ENCODE measurements around the gene TEX44.
"Not testable (repeated sequence)": the region's sequence is repeated elsewhere in the genome, so short reads cannot be mapped to it uniquely, and the experiment has no call there.

Gene TEX44

DNA sequence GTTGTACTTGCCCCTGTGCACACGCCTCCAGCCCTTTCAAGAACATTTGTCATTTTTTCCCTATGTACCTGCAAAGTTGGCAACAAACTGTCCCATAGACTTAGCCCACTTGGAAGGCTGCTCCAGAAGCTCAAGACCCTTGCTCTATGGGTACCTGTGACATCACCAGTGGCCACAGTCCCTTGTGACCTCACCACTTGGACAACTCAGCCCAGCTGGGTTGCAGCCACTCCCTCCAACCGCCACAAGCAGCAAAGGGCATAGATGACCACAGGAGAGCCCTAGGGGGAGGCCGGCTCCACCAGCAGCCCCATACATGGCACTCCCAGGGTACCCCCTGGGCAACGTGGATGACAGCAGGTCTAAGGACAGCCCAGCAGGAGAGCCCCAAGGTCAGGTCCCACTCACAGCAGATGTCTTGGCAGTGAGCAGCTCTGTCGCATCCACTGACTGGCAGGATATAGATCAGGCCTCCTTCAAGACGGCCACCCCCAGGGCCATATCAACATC is at the start of gene TEX44:
Gene TEX44 (plus strand): TSS at position 229 of the 510 bp plus-strand sequence. CDS start 88 bp downstream, at position 317.
- no peak for FAIRE-seq

DNA sequence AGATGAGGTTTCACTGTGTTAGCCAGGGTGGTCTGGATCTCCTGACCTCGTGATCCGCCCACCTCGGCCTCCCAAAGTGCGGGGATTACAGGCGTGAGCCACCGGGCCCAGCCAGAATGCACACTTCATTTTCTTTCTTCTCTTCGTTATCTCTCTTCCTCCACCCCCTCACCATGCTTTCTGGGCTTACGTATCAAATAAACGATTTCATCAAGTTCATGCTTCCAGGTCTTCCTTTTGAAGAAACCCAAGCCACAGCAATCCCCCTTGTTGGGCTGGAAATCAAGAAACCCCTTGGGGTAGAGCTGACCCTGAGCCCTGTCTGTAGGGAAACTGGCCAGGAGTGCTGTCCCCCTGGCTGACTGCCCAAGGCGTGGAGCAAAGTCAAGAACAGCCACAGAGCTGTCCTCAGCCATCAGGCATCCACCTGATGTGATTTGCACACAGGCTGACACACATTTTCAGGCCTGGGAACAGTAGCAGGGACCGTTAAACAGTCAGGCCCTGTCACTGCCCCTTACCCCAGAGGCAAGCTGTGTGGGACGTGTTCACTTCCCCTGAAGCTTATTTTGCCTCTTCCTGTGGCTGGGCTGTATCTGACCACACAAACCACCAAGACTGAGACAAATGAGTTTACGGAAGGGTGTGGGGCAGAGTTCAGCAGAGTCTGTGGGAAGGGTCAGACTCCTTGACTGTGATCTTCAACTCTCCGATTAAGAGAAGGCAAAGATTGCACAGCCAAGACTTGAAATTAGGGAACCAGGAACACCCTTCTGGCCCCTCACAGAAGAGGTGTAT is 47.4 kb upstream of the TEX44 start:
- FAIRE-seq: no peak

- no peak for FAIRE-seq
Measured at GRCh38 chr2:231546014-231546715, 46.5 kb upstream of the TEX44 start.

GRCh38 chr2:231547315-231548110 is 45.2 kb upstream of the TEX44 start:
- no peak for FAIRE-seq

DNA sequence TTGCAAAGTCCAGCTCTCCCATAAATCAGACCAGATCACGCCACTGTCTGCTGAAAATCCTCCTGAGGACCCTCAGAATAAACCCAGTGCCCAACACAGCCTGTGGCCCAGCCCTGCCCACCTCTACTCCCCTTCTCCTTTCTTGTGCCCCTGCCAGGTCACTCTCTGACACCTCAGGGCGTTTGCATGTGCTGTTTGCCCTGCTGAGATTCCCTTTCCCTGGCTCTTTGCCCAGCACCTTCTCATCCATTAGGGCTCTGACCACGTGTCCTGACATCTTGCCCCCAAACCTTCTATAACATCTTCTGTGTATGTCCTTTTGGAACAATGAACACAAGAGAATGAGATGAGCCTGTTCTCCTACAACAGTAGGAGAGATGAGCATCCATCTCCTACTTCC is 43.9 kb upstream of the TEX44 start:
- no peak for FAIRE-seq

- no peak for FAIRE-seq
Measured at GRCh38 chr2:231549446-231550239, 43.0 kb upstream of the TEX44 start.

DNA sequence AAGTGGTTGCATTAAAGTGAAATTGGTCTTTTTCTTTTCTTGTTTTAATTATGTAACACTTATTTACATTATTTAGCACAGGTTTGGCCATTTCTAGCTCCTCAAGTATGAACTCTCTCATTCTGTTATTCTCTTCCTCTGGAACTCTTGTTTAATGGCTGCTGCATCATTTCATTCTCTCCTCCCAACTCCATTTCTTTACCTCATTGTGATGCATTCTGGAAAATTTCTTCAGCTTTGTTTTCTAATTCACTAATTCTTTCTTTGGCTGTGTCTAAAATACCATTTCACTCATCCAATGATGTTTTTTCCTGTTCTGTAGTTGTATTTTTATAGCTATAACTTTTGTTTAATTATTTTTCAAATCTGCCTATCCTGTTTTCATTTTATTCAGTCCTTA is 39.9 kb upstream of the TEX44 start:
- no peak for FAIRE-seq

GRCh38 chr2:231554327-231554726 is 38.3 kb upstream of the TEX44 start:
- no peak for FAIRE-seq

DNA sequence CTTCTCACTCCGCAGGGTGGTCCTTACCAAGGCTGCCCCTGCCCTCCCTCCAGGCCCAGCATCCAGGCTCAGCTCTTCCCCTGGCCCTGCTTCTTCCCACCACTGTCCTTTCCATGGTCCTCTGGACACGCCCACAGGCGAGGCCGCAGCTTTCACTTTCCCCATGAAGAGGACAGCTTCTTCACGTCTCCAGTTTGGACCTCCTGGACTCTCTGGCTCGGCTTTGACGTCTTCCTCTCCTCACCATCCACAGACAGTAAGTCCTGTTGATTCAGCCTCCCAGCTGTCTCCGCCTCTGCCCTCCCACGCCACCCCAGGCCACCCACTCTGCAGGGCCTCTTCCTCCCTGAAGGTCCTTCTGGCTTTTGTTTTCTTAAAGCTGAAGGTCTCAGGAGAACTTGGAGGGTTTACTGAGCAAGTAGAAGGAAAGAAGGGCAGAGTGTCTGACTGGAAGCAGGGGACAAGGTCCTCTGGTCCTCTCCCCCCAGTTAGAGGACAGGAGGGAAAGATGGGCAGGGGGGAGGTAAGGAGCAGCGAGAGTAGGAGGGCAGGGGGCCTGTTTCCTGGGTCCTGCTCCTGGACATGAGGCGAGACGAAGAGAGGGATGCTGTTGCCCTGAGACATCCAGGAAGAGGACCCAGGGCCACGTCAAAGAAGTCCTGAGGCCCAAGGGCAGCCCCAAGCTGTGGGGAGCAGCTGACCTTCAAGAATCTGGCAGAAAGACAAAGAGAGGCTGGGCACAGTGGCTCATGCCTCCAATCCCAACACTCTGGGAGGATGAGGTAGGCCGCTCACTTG is 37.7 kb upstream of the TEX44 start:
- FAIRE-seq: no peak

DNA sequence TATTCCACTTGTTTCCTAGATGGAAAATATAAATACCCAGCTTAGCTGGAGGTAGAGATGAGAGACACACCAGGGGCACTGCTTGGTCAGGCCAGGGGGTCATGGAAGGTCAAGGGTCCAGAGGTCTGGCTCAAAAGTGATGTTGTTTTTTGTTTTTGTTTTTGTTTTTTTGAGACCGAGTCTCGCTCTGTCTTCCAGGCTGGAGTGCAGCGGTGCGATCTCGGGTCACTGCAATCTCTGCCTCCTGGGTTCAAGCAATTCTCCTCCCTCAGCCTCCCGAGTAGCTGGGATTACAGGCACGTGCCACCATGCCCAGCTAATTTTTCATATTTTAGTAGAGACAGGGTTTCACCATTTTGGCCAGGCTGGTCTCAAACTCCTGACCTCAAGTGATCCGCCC is 36.2 kb upstream of the TEX44 start:
- not testable (repeated sequence) for FAIRE-seq

- FAIRE-seq: no peak
Measured at GRCh38 chr2:231556981-231557380, 35.7 kb upstream of the TEX44 start.

DNA sequence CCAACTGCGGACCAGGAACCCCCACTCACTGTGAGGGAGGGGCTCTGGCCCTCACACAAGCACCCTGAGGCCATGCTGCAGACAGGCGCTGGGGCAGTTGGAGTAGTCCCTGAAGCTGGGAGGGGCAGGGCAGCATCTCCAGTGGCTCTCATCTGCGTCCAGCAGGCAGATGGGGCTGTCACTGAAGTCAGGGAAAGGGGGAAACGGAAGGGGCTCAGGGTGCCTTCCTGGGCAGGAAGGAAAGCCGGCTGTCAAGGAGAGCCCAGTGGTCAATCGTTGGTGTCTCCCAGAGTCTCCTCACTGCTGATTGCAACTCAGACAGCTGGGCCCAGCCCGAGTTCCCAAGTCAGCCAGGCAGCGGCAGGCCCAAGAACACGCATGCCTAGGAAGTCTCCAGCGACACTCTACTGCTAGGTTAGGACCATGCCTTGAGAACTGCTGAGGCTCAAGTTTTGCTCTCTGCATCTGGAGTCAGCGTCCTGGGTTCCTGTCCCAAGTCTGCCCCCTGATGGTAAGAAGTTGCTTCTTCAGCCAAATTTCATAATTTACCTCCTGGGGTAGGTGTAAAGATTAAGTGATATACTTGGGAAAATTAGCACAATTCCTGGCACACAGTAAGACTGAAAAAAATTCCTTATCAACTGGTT is 35.0 kb upstream of the TEX44 start:
- peak; percentile 27 for FAIRE-seq

GRCh38 chr2:231563378-231563961 is 29.2 kb upstream of the TEX44 start:
- FAIRE-seq: no peak

DNA sequence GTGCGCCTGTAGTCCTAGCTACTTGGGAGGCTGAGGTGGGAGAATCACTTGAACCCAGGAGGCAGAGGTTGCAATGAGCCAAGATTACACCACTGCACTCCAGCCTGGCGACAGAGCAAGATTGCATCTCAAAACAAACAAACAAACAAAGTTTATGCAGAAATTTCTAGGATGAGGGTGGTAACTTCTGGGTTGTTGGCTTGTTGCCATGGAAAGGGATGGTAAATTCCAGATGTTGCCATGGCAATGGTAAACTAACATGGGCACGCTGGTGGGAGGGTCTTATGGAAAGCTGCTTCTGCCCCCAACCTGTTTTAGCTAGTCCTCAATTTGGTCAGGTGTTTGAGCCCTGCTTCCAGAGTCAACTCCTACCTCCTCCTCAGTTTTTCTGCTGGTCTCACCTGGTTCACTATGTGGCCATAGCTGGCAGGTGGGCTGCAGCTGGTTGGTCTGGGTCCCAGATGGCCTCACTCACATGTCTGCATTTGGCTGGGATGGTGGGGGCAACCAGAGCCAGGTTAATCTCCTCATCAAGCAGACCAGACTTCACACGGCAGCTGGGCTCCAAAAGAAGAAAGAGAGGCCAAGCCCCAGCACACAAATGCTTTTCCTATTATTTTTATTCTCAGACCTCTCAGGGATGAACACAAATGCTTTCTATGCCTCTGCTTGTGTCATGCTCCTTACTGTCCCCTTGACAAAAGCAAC is 26.6 kb upstream of the TEX44 start:
- FAIRE-seq: no peak

- no peak for FAIRE-seq
Measured at GRCh38 chr2:231567159-231567558, 25.5 kb upstream of the TEX44 start.

DNA sequence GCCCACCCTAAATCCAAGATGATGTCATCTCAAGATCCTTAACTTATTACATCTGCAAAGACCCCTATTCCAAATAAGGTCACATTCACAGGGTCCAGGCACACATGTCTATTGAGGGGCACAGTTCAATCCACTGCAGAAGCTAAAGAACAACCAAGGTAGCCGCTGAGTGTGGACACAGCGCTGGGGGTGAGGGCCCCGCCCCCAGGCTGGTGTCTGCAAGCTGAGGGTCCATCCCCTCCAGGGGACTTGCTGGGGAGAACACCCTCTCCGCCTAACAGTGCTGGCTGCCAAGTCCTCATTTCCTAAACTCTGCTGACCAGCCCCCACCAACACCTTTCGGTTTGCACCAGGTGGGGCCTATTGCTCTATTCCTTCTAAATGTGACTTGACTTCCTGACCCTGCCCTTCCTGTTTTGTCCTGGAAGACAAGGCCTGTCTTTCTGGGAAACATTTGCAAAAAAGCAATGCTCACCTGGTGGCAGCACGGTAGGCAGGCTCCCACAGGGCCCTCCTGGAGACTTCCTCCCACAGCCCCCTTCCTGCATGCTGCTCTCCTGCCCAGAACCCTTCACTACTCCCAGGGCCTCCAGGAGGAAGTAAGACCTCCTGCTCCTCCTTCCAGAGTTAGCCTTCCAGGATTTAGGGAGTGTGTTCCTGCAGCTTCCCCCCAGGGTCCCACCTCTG is 24.4 kb upstream of the TEX44 start:
- no peak for FAIRE-seq

GRCh38 chr2:231568785-231569435 is 23.8 kb upstream of the TEX44 start:
- no peak for FAIRE-seq

GRCh38 chr2:231570915-231571314 is 21.7 kb upstream of the TEX44 start:
- not testable (repeated sequence) for FAIRE-seq

All from islet of Langerhans (tissue), 1 donor.